Keratinocyte (primary cell): ENCODE measurements around the gene TPK1. TPM values are rescaled to one million over a fixed set of nuclear protein-coding genes. Genes with fewer than 3 reads are reported as not detected.
A peak's percentile ranks its signal among the peaks of the same experiment; 100 is the strongest.

Experiments
- DNase-seq: peaks from one replicate; pipeline ENCODE4 v3.0.0-alpha.2; 2011; ENCODE audit warnings: low read depth, missing footprints, low spot score
- FAIRE-seq: peaks from 2 replicates; lab custom pipeline; 2011; peaks lifted over from hg19 to GRCh38; lab: Jason Lieb, UNC
- H2AFZ ChIP-seq: 2 replicates; pipeline ENCODE4 v1.6.0; 2012; ENCODE audit warnings: low read length, control low read depth, inconsistent platforms; ENCODE audit not compliant: control insufficient read depth
- H3K27ac ChIP-seq: 2 replicates; pipeline ENCODE4 v1.5.1; 2011; ENCODE audit warnings: low read length; ENCODE audit not compliant: control insufficient read depth, insufficient read depth
- H3K27me3 ChIP-seq: 3 replicates; pipeline ENCODE4 v1.6.0; 2011; ENCODE audit warnings: low read length; ENCODE audit not compliant: control insufficient read depth, insufficient read depth; ENCODE audit errors: extremely low read depth
- H3K36me3 ChIP-seq, 2 experiments: 2 replicates in 1 of 2; 3 replicates in 1 of 2; pipeline ENCODE4 v1.5.1; 2011; ENCODE audit warnings: low read length in 2 of 2, mild to moderate bottlenecking in 1 of 2; ENCODE audit not compliant: control insufficient read depth in 2 of 2, insufficient read depth in 2 of 2; ENCODE audit errors: extremely low read depth in 1 of 2
- H3K4me1 ChIP-seq: 3 replicates; pipeline ENCODE4 v1.5.1; 2011; ENCODE audit warnings: low read length; ENCODE audit not compliant: control insufficient read depth, insufficient read depth; ENCODE audit errors: extremely low read depth
- H3K4me2 ChIP-seq: 3 replicates; pipeline ENCODE4 v1.6.0; 2011; ENCODE audit warnings: low read depth, low read length; ENCODE audit not compliant: control insufficient read depth, insufficient read depth; ENCODE audit errors: extremely low read depth
- H3K4me3 ChIP-seq, 3 experiments: fragments of 200-600 bp in 1 of 3; sonication (generic) in 1 of 3; 2 replicates in 2 of 3; 3 replicates in 1 of 3; pipeline ENCODE4 v1.5.1; 2011 to 2016; ENCODE audit warnings: low read length in 3 of 3, mild to moderate bottlenecking in 3 of 3, control low read depth in 2 of 3, inconsistent platforms in 1 of 3, low read depth in 1 of 3, mixed read lengths in 1 of 3, mixed run types in 1 of 3, moderate library complexity in 1 of 3; ENCODE audit not compliant: control insufficient read depth in 2 of 3, insufficient read depth in 2 of 3; ENCODE audit errors: extremely low read depth in 1 of 3
- H3K79me2 ChIP-seq: 2 replicates; pipeline ENCODE4 v1.6.0; 2012; ENCODE audit warnings: low read length; ENCODE audit not compliant: control insufficient read depth, insufficient read depth
- H3K9ac ChIP-seq: 3 replicates; pipeline ENCODE4 v1.6.0; 2011; ENCODE audit warnings: low read length; ENCODE audit not compliant: control insufficient read depth, insufficient read depth; ENCODE audit errors: extremely low read depth
- H3K9me1 ChIP-seq: 3 replicates; pipeline ENCODE4 v1.6.0; 2011; ENCODE audit warnings: low read length; ENCODE audit not compliant: control insufficient read depth, insufficient read depth; ENCODE audit errors: extremely low read depth
- H3K9me3 ChIP-seq: 2 replicates; pipeline ENCODE4 v1.5.1; 2012; ENCODE audit warnings: low read depth, low read length; ENCODE audit not compliant: control insufficient read depth
- H4K20me1 ChIP-seq: 3 replicates; pipeline ENCODE4 v1.6.0; 2011; ENCODE audit warnings: low read length; ENCODE audit not compliant: control insufficient read depth, insufficient read depth; ENCODE audit errors: extremely low read depth
- CTCF ChIP-seq, 3 experiments: IDR thresholded peaks in 1 of 3; conservative IDR thresholded peaks in 1 of 3; optimal IDR thresholded peaks in 1 of 3; 2 replicates in 2 of 3; 3 replicates in 1 of 3; pipeline versions ENCODE3 to v1.5.1; 2011; ENCODE audit warnings: low read length in 3 of 3, mild to moderate bottlenecking in 3 of 3, moderate library complexity in 2 of 3, control low read depth in 1 of 3, inconsistent platforms in 1 of 3; ENCODE audit not compliant: insufficient read depth in 2 of 3; ENCODE audit errors: extremely low read depth in 1 of 3
- EZH2 ChIP-seq: IDR thresholded peaks from one replicate; pipeline ENCODE4 v1.6.1; 2012; ENCODE audit warnings: inconsistent platforms, mild to moderate bottlenecking, low read length, moderate library complexity
- dilution Hi-C: fragments of 300-500 bp; cut with MboI; formaldehyde crosslinking; loops from one replicate; pipeline ENCODE4 v1.7.0; 2020; ENCODE audit warnings: low sequenced_read_pairs; ENCODE audit not compliant: extremely low pct_ligation_motif_present
- polyA plus RNA-seq, 5 experiments: library from polyadenylated mRNA; depleted of rRNA in 3 of 5; stranded (reverse) in 3 of 5; stranded (forward) in 1 of 5; unstranded in 1 of 5; fragments of >200 nt; gene quantifications; 1 replicate in 1 of 5; 2 replicates in 3 of 5; 3 replicates in 1 of 5; pipeline versions ENCODE4 v1.2.1 to v1.2.3, GENCODE V29; 2011 to 2012; ENCODE audit warnings: missing spikeins in 2 of 5, low read depth in 1 of 5, low replicate concordance in 1 of 5

TPK1 gene
- polyA plus RNA-seq, 1 donor (not counting 4 experiments of a cell fraction or from before 2014, with no cell fraction given) = 1.9 TPM

- Histone ChIP-seq H3K9ac (no peak overlapping the region), H3K9me3 (no peaks in the 10 kb centered on the region), H3K4me2 (no peak overlapping the region), H3K79me2 (no peaks in the 10 kb centered on the region), H3K9me1 (no peaks in the 10 kb centered on the region), H3K27me3 (no peaks in the 10 kb centered on the region), H4K20me1 (no peaks in the 10 kb centered on the region), H3K36me3 (no peaks in the 10 kb centered on the region), H3K4me3 (no peak overlapping the region), H3K27ac (no peak overlapping the region), H3K4me1 (no peaks in the 10 kb centered on the region), H2AFZ (no peak overlapping the region)
- FAIRE-seq (no peak), DNase-seq (no peak)
- dilution Hi-C loops = no loop called here
- TF ChIP-seq EZH2 (no peak), CTCF (optimal IDR thresholded peaks at IDR 0.05 in 1 of 3, IDR thresholded peaks at IDR 0.05 in 1 of 3, conservative IDR thresholded peaks at IDR 0.05 in 1 of 3; ENCODE audit: extremely low read depth in 1 of 3, insufficient read depth in 2 of 3, low read length in 3 of 3) (peak in 2 of 3 experiments; percentile 23)
Observed at GRCh38 chr7:144786522-144786921, 49.3 kb downstream of the TPK1 start.

DNA sequence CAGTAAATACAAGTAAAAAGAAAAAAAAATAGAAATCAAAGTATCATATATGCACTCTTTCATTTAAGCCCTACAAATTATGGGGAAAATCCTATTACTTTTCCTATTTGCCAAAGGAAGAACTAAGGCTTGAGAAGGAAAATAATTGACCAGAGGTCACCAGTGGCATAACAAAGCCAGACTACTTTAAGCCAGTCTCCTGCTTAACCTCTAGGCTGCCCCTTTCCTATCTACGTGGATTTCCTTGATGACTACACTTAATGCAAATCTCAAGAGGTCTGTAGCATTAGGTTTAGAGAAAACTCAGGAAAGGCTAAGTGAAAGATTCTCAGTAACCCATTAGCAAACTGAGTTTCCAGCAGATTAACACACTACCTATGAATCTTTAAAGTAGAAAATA, 49.8 kb downstream of the TPK1 start:
- no peak overlapping the region for H2AFZ ChIP-seq
- H4K20me1 ChIP-seq = no peaks in the 10 kb centered on the region
- no peak overlapping the region for H3K4me3 ChIP-seq
- H3K27ac ChIP-seq = no peak overlapping the region
- H3K36me3 ChIP-seq = no peaks in the 10 kb centered on the region
- no peak for FAIRE-seq
- no peaks in the 10 kb centered on the region for H3K27me3 ChIP-seq
- no peak for DNase-seq
- no peaks in the 10 kb centered on the region for H3K9me1 ChIP-seq
- no peak overlapping the region for H3K9ac ChIP-seq
- dilution Hi-C loops = no loop called here
- TF ChIP-seq CTCF (optimal IDR thresholded peaks at IDR 0.05 in 1 of 3, IDR thresholded peaks at IDR 0.05 in 1 of 3, conservative IDR thresholded peaks at IDR 0.05 in 1 of 3; ENCODE audit: extremely low read depth in 1 of 3, insufficient read depth in 2 of 3, low read length in 3 of 3) (no peak), EZH2 (no peak)
- no peaks in the 10 kb centered on the region for H3K79me2 ChIP-seq
- H3K4me2 ChIP-seq = no peak overlapping the region
- no peaks in the 10 kb centered on the region for H3K9me3 ChIP-seq
- H3K4me1 ChIP-seq = no peaks in the 10 kb centered on the region
